ENCODE results near the gene C3orf20.

C3orf20 gene

GRCh38 chr3:14819671-14820070 lies 144.7 kb downstream of the C3orf20 start:
- no peak for DNase-seq

- DNase-seq, result no peak
These were observed 145.2 kb downstream of the C3orf20 start for GRCh38 chr3:14820156-14820555.

- DNase-seq, result no peak
These were observed 146.2 kb downstream of the C3orf20 start for GRCh38 chr3:14821151-14821550.

- DNase-seq, result no peak
These were observed 147.2 kb downstream of the C3orf20 start for GRCh38 chr3:14822134-14822533.
